Ascending aorta (tissue), 2 donors: ENCODE measurements around the gene JAKMIP1. TPM values are rescaled to one million over a fixed set of nuclear protein-coding genes. Genes with fewer than 3 reads are reported as not detected.

Source experiments
- DNase-seq, 2 donors: peaks; one replicate each; pipeline ENCODE4 v3.0.0-alpha.2; 2019; ENCODE audit warnings: low spot score in 2 of 2
- H3K27ac ChIP-seq, 2 donors: fragments of 200-600 bp; sonication (generic); one replicate each; pipeline ENCODE4 v1.5.1; 2016 to 2017; ENCODE audit warnings: mild to moderate bottlenecking in 1 of 2
- H3K27me3 ChIP-seq: fragments of 200-600 bp; sonication (generic); one replicate; pipeline ENCODE4 v1.5.1; 2017
- H3K36me3 ChIP-seq, 2 donors: fragments of 200-600 bp; sonication (generic); one replicate each; pipeline ENCODE4 v1.5.1; 2016
- H3K4me1 ChIP-seq, 2 donors: fragments of 200-600 bp; sonication (generic); one replicate each; pipeline ENCODE4 v1.5.1; 2016 to 2017; ENCODE audit warnings: mild to moderate bottlenecking in 1 of 2
- H3K4me3 ChIP-seq, 2 donors: fragments of 200-600 bp; sonication (generic); one replicate each; pipeline ENCODE4 v1.5.1; 2016 to 2017; ENCODE audit warnings: mild to moderate bottlenecking in 1 of 2
- H3K9me3 ChIP-seq, 2 donors: fragments of 200-600 bp; sonication (generic); one replicate each; pipeline ENCODE4 v1.5.1; 2016
- intact Hi-C: fragments of 100-400 bp; cut with DNase I; formaldehyde crosslinking; loops from one replicate; pipeline ENCODE4 v1.15.1; 2023
- total RNA-seq: library from RNA; depleted of rRNA; stranded (reverse); fragments of >200 nt; gene quantifications from one replicate; pipeline ENCODE4 v1.1.0, GENCODE V29; 2016
- TF ChIP-seq, protein P1 (sequence below), 3 experiments: fragments of 200-600 bp in 2 of 3; fragments of 450-650 bp in 1 of 3; sonication (generic) in 2 of 3; IDR thresholded peaks; one replicate each; pipeline ENCODE4 v1.5.1; 2016 to 2019; ENCODE audit warnings: antibody characterized with exemption in 3 of 3, mild to moderate bottlenecking in 1 of 3, moderate library complexity in 1 of 3

Gene JAKMIP1
- total RNA-seq, 1 donor from 2014 or later: not detected

GRCh38 chr4:5976921-5977320 lies 223.4 kb downstream of the JAKMIP1 start:
- no peaks in the 10 kb centered on the region for H3K36me3 ChIP-seq
- no peaks in the 10 kb centered on the region for H3K9me3 ChIP-seq
- TF ChIP-seq, protein P1, sequence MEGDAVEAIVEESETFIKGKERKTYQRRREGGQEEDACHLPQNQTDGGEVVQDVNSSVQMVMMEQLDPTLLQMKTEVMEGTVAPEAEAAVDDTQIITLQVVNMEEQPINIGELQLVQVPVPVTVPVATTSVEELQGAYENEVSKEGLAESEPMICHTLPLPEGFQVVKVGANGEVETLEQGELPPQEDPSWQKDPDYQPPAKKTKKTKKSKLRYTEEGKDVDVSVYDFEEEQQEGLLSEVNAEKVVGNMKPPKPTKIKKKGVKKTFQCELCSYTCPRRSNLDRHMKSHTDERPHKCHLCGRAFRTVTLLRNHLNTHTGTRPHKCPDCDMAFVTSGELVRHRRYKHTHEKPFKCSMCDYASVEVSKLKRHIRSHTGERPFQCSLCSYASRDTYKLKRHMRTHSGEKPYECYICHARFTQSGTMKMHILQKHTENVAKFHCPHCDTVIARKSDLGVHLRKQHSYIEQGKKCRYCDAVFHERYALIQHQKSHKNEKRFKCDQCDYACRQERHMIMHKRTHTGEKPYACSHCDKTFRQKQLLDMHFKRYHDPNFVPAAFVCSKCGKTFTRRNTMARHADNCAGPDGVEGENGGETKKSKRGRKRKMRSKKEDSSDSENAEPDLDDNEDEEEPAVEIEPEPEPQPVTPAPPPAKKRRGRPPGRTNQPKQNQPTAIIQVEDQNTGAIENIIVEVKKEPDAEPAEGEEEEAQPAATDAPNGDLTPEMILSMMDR (IDR thresholded peaks at IDR 0.05): no peak
- H3K27me3 ChIP-seq: no peaks in the 10 kb centered on the region
- no peaks in the 10 kb centered on the region for H3K4me1 ChIP-seq
- DNase-seq: peak in 1 of 2 donors; percentile 40
- no peak overlapping the region for H3K27ac ChIP-seq
- H3K4me3 ChIP-seq: no peak overlapping the region
- intact Hi-C loops: no loop called here

- Histone ChIP-seq H3K27me3 (no peaks in the 10 kb centered on the region), H3K9me3 (no peaks in the 10 kb centered on the region), H3K4me3 (no peak overlapping the region), H3K36me3 (no peaks in the 10 kb centered on the region), H3K27ac (no peak overlapping the region), H3K4me1 (no peaks in the 10 kb centered on the region)
- TF ChIP-seq, protein P1 (IDR thresholded peaks at IDR 0.05): no peak
- intact Hi-C loops: no loop called here
- peak in 1 of 2 donors; percentile 52 for DNase-seq
Observed at GRCh38 chr4:5976431-5976830, 223.9 kb downstream of the JAKMIP1 start.

Other genes with a start within 250 kb of the JAKMIP1 start
- gene C4orf50, start 182.1 kb downstream of the JAKMIP1 start, total RNA-seq: not detected
- 166 TPM for gene WFS1, start 69.3 kb upstream of the JAKMIP1 start, total RNA-seq